ENCODE data around the gene GPSM1.

DNA sequence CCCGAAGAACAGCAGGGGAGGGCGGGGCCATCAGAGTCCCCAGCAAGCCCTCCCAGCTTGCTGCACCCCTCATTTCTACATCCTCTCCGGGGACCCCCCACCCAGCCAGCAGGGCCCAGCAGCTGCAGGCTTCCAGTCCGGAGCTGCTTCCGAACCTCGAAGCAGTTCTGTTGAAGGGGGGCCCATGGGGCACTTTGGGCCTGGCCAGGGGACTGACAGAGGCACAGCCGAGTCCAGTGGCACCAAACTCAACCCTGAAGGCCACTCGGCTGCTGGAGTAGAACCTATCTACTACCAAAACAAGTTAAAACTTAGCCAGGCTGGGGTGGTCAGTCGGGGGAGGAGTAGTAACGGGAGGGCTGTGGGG is 15.3 kb upstream of the GPSM1 start:
- TF ChIP-seq, protein P1, sequence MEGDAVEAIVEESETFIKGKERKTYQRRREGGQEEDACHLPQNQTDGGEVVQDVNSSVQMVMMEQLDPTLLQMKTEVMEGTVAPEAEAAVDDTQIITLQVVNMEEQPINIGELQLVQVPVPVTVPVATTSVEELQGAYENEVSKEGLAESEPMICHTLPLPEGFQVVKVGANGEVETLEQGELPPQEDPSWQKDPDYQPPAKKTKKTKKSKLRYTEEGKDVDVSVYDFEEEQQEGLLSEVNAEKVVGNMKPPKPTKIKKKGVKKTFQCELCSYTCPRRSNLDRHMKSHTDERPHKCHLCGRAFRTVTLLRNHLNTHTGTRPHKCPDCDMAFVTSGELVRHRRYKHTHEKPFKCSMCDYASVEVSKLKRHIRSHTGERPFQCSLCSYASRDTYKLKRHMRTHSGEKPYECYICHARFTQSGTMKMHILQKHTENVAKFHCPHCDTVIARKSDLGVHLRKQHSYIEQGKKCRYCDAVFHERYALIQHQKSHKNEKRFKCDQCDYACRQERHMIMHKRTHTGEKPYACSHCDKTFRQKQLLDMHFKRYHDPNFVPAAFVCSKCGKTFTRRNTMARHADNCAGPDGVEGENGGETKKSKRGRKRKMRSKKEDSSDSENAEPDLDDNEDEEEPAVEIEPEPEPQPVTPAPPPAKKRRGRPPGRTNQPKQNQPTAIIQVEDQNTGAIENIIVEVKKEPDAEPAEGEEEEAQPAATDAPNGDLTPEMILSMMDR (IDR thresholded peaks at IDR 0.05) = no peak
- no peak for TF ChIP-seq EZH2 (IDR thresholded peaks at IDR 0.05; ENCODE audit: borderline replicate concordance, insufficient read depth, low read depth, low read length, poor library complexity, severe bottlenecking)

All from B cell (primary cell).